Left ventricle myocardium inferior (tissue), 1 donor: ENCODE results near the gene SPCS2. TPM values are rescaled to one million over a fixed set of nuclear protein-coding genes. Genes with fewer than 3 reads are reported as not detected.

Experiments
- DNase-seq: peaks from one replicate; pipeline ENCODE4 v3.0.0-alpha.2; 2020
- H3K27ac ChIP-seq: fragments of 200-600 bp; replicated peaks from 2 replicates; pipeline ENCODE4 v1.8.0; 2021
- H3K27me3 ChIP-seq: fragments of 200-600 bp; 2 replicates; pipeline ENCODE4 v1.8.0; 2021; ENCODE audit warnings: low read depth
- H3K36me3 ChIP-seq: fragments of 200-600 bp; 2 replicates; pipeline ENCODE4 v1.8.0; 2021
- H3K4me1 ChIP-seq: fragments of 200-600 bp; 2 replicates; pipeline ENCODE4 v1.8.0; 2021
- H3K4me3 ChIP-seq: fragments of 200-600 bp; 2 replicates; pipeline ENCODE4 v1.8.0; 2021; ENCODE audit warnings: mild to moderate bottlenecking, moderate library complexity
- H3K9me3 ChIP-seq: fragments of 200-600 bp; replicated peaks from 2 replicates; pipeline ENCODE4 v1.8.0; 2021
- intact Hi-C: fragments of 100-400 bp; cut with micrococcal nuclease; formaldehyde crosslinking; loops from one replicate; pipeline ENCODE4 v1.11.0; 2022
- total RNA-seq: library from RNA; stranded (reverse); fragmentation: NEBNext Ultra II Directional; extraction: Animal tissue kit (Norgen Biotek cat#: 25700); gene quantifications from one replicate; pipeline ENCODE4 v1.2.1, GENCODE V29; 2021
- TF ChIP-seq, protein P1 (sequence below): fragments of 200-600 bp; IDR thresholded peaks from 2 replicates; pipeline ENCODE4 v1.8.0; 2021; ENCODE audit warnings: antibody characterized with exemption, mild to moderate bottlenecking, borderline replicate concordance
- donor health status: DM: no; HTN: yes; CAD: no; lungs with severe emphysema.

Gene SPCS2
- total RNA-seq, 1 donor from 2014 or later, result 103 TPM

- intact Hi-C loops, result no loop called here
- Histone ChIP-seq H3K4me3 (no peak overlapping the region), H3K9me3 (no peaks in the 10 kb centered on the region), H3K4me1 (peaks cover 16% of the 10 kb centered on the region), H3K27ac (no peak overlapping the region), H3K27me3 (no peaks in the 10 kb centered on the region), H3K36me3 (peaks cover 76% of the 10 kb centered on the region)
- DNase-seq, result no peak
- TF ChIP-seq, protein P1, sequence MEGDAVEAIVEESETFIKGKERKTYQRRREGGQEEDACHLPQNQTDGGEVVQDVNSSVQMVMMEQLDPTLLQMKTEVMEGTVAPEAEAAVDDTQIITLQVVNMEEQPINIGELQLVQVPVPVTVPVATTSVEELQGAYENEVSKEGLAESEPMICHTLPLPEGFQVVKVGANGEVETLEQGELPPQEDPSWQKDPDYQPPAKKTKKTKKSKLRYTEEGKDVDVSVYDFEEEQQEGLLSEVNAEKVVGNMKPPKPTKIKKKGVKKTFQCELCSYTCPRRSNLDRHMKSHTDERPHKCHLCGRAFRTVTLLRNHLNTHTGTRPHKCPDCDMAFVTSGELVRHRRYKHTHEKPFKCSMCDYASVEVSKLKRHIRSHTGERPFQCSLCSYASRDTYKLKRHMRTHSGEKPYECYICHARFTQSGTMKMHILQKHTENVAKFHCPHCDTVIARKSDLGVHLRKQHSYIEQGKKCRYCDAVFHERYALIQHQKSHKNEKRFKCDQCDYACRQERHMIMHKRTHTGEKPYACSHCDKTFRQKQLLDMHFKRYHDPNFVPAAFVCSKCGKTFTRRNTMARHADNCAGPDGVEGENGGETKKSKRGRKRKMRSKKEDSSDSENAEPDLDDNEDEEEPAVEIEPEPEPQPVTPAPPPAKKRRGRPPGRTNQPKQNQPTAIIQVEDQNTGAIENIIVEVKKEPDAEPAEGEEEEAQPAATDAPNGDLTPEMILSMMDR, result no peak
Observed at GRCh38 chr11:74971424-74971823, 22.4 kb downstream of the SPCS2 start.

DNA sequence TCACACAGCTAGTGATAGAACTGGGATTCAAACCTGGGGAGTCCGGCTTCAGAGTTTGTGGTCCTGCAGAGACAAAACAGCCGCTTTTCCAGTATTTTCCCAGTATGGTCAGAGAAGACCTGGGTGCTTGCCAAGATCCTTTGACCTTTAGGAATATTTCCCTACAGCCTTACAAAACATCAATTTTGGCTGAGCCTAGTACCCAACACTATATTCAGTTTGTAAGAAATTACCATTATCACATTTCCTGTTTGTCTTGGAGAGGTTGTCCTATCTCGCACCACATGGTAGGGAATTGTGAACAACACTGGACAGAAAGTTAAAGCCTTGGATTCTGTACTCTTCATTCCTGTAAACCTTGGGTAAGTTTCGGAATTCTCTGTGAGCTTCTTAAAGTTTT is 29.0 kb downstream of the SPCS2 start:
- peaks cover 60% of the 10 kb centered on the region for H3K36me3 ChIP-seq
- H3K27me3 ChIP-seq, result no peaks in the 10 kb centered on the region
- TF ChIP-seq, protein P1, result no peak
- DNase-seq, result no peak
- H3K9me3 ChIP-seq, result no peaks in the 10 kb centered on the region
- H3K27ac ChIP-seq, result no peak overlapping the region
- H3K4me3 ChIP-seq, result no peak overlapping the region
- intact Hi-C loops, result no loop called here
- peaks cover 3% of the 10 kb centered on the region for H3K4me1 ChIP-seq

DNA sequence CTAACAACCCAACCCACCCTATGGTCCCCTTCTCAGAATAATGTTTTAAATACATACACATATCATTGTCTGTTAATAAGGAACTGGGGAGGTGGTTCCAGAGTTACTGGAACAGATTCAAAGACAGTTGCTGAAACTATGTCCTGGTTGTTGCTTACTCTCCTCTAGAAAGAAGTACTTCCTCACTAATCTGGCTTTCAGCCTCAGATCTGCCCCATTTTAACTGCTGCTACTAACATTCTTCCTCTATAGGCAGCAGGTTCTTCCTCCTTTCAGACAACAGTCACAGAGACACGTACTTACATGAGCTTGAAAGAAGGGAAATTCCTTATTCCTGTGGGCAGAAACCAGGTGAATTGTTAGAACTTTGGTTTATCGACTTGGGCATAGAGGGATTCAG is 31.6 kb downstream of the SPCS2 start:
- Histone ChIP-seq H3K9me3 (no peaks in the 10 kb centered on the region), H3K27ac (no peak overlapping the region), H3K4me3 (no peak overlapping the region), H3K4me1 (peaks cover 7% of the 10 kb centered on the region), H3K27me3 (no peaks in the 10 kb centered on the region), H3K36me3 (peaks cover 45% of the 10 kb centered on the region)
- no peak for DNase-seq
- TF ChIP-seq, protein P1, result no peak
- intact Hi-C loops, result no loop called here

- Histone ChIP-seq H3K36me3 (peaks cover 34% of the 10 kb centered on the region), H3K4me1 (peaks cover 7% of the 10 kb centered on the region), H3K4me3 (no peak overlapping the region), H3K27ac (no peak overlapping the region), H3K9me3 (no peaks in the 10 kb centered on the region), H3K27me3 (no peaks in the 10 kb centered on the region)
- DNase-seq, result no peak
- intact Hi-C loops, result no loop called here
- TF ChIP-seq, protein P1, result no peak
Observed at GRCh38 chr11:74981888-74982287, 32.8 kb downstream of the SPCS2 start.

- TF ChIP-seq, protein P1, result no peak
- H3K9me3 ChIP-seq, result no peaks in the 10 kb centered on the region
- no peak overlapping the region for H3K27ac ChIP-seq
- H3K36me3 ChIP-seq, result peaks cover 19% of the 10 kb centered on the region
- no peak for DNase-seq
- peaks cover 18% of the 10 kb centered on the region for H3K4me1 ChIP-seq
- H3K27me3 ChIP-seq, result no peaks in the 10 kb centered on the region
- no peak overlapping the region for H3K4me3 ChIP-seq
- intact Hi-C loops, result no loop called here
Observed at GRCh38 chr11:74984070-74984469, 35.0 kb downstream of the SPCS2 start.

- Histone ChIP-seq H3K27ac (no peak overlapping the region), H3K4me1 (peaks cover 24% of the 10 kb centered on the region), H3K4me3 (no peak overlapping the region), H3K27me3 (no peaks in the 10 kb centered on the region), H3K36me3 (peaks cover 13% of the 10 kb centered on the region), H3K9me3 (no peaks in the 10 kb centered on the region)
- intact Hi-C loops, result no loop called here
- TF ChIP-seq, protein P1, result no peak
- no peak for DNase-seq
Observed at GRCh38 chr11:74984730-74985129, 35.7 kb downstream of the SPCS2 start.
